ENCODE measurements around the gene PDSS2.

DNA sequence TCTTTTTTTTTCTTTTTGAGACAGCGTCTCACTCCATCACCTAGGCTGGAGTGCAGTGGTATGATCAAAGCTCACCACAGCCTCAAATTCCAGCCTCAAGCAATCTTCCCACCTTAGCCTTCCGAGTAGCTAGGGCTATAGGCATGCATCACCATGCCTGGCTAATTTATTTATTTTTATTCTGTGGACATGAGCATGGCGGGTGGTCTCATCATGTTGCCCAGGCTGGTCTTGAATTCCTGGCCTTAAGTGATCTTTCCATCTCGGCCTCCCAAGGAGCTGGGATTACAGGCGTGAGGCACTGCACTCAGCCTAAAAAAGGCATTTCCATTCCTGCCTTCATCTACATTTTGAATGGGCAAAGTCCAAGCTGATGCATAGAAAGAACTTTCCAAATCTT lies 287.9 kb downstream of the PDSS2 start:
- TF ChIP-seq, protein P1, sequence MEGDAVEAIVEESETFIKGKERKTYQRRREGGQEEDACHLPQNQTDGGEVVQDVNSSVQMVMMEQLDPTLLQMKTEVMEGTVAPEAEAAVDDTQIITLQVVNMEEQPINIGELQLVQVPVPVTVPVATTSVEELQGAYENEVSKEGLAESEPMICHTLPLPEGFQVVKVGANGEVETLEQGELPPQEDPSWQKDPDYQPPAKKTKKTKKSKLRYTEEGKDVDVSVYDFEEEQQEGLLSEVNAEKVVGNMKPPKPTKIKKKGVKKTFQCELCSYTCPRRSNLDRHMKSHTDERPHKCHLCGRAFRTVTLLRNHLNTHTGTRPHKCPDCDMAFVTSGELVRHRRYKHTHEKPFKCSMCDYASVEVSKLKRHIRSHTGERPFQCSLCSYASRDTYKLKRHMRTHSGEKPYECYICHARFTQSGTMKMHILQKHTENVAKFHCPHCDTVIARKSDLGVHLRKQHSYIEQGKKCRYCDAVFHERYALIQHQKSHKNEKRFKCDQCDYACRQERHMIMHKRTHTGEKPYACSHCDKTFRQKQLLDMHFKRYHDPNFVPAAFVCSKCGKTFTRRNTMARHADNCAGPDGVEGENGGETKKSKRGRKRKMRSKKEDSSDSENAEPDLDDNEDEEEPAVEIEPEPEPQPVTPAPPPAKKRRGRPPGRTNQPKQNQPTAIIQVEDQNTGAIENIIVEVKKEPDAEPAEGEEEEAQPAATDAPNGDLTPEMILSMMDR (IDR thresholded peaks at IDR 0.05) = no peak
- TF ChIP-seq POLR2AphosphoS5 (IDR thresholded peaks at IDR 0.05; ENCODE audit: low read depth, low read length) = no peak
- TF ChIP-seq, protein P2, sequence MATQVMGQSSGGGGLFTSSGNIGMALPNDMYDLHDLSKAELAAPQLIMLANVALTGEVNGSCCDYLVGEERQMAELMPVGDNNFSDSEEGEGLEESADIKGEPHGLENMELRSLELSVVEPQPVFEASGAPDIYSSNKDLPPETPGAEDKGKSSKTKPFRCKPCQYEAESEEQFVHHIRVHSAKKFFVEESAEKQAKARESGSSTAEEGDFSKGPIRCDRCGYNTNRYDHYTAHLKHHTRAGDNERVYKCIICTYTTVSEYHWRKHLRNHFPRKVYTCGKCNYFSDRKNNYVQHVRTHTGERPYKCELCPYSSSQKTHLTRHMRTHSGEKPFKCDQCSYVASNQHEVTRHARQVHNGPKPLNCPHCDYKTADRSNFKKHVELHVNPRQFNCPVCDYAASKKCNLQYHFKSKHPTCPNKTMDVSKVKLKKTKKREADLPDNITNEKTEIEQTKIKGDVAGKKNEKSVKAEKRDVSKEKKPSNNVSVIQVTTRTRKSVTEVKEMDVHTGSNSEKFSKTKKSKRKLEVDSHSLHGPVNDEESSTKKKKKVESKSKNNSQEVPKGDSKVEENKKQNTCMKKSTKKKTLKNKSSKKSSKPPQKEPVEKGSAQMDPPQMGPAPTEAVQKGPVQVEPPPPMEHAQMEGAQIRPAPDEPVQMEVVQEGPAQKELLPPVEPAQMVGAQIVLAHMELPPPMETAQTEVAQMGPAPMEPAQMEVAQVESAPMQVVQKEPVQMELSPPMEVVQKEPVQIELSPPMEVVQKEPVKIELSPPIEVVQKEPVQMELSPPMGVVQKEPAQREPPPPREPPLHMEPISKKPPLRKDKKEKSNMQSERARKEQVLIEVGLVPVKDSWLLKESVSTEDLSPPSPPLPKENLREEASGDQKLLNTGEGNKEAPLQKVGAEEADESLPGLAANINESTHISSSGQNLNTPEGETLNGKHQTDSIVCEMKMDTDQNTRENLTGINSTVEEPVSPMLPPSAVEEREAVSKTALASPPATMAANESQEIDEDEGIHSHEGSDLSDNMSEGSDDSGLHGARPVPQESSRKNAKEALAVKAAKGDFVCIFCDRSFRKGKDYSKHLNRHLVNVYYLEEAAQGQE (IDR thresholded peaks at IDR 0.05; ENCODE audit: insufficient read depth in 1 of 2, low read depth in 2 of 2, low read length in 1 of 2) = no peak
- TF ChIP-seq SIN3A (IDR thresholded peaks at IDR 0.05; ENCODE audit: borderline replicate concordance, insufficient read depth, low read depth, low read length) = no peak
- TF ChIP-seq TCF7L2 (IDR thresholded peaks at IDR 0.05; ENCODE audit: low read depth, low read length) = no peak

Data from Panc1 (cell line).